ENCODE measurements around the gene DCT.

The DCT gene

DNA sequence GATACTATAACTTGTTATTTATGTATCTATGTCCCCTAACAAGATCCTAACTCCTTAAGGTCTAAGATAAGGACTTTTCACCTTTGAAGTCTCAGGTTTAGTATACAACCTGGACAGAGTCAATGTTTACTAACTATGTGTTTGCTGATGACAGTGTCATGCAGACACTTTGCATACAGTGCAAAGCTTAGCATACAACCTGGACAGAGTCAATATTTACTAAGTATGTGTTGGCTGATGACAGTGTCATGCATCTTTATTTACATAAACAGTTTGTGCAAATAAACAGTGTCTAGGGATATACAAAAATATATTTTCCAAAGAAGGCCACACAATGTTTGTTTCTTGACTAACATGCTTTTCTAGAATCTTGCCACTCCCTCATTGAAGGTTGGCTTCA is 34.7 kb downstream of the DCT start:
- DNase-seq = no peak

GRCh38 chr13:94435604-94436226 is 43.8 kb downstream of the DCT start:
- DNase-seq = peak; percentile 81

GRCh38 chr13:94433055-94433961 is 46.2 kb downstream of the DCT start:
- DNase-seq = peak; percentile 82

- DNase-seq = no peak
These were observed 47.5 kb downstream of the DCT start for GRCh38 chr13:94431987-94432386.

GRCh38 chr13:94431574-94431973 is 47.9 kb downstream of the DCT start:
- DNase-seq = no peak

GRCh38 chr13:94427313-94427953 is 52.0 kb downstream of the DCT start:
- DNase-seq = no peak

GRCh38 chr13:94419925-94420305 is 59.6 kb downstream of the DCT start:
- no peak for DNase-seq

GRCh38 chr13:94419304-94419924 is 60.1 kb downstream of the DCT start:
- no peak for DNase-seq

DNA sequence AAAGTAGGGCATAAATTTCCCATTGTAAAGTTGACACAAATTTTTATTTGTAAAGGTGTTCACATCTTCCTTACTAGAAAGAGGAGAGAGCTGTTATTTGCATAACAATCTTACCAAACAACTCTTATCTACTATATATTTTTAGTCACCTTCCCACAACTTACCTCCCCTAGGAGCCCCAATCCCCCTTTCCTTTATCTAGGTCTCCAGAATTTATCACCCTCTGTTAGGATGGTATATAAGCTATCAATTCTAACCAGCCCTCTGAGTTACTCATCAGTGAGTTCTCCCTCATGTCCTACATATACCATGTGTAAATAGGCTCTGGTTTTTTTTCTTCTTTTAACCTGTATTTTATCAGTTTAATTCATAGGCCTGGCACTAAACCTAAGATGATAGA is 62.2 kb downstream of the DCT start:
- no peak for DNase-seq

DNA sequence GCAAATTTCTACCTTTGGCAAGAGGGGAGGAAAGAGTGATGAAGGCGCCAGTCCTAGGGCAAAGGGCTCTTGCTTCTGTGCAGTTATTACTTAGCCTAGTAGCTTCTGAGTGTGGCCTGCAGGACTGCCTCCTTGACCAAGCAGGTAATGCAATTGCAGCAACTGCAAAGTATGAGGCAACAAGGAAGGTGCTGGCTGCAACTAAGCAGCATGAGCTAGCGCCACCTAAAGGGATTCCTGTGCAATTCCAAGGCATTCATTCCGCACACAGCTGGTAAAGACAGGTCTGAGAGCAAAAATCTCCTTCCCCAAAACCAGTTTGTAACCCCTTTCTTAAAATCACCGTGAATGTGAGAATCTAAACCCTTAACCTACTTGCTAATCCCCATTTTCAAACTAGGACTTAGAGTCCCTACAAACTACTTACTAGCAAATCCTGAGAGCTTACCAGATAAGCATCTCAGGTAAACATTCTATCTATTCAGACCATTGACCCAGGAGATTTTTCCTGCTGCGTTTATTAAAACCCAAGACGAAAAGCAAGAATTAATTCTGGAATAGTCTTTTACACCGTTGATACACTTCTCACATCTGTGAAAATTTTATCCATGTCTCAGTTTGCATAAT is 62.9 kb downstream of the DCT start:
- peak; percentile 56 for DNase-seq

- DNase-seq = peak; percentile 39
These were observed 63.8 kb downstream of the DCT start for GRCh38 chr13:94415500-94416237.

DNA sequence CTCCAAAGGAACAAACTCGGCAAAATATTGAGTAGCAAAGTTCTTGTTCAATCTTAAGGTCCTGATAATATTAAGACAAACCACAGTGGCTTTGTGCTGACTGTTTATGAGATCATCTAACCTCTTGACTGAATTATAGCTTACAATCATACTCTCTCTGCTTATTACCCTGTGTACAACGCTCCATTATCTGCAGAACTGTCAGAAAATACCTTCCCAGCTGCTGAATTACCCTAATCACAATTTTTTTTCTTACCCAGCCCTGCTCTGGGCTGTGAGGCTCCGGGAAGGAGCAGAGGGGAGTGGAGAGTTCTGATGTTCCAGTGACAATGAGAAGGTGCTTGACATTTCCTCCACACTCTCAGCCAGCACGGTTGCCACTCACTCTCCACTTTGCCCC is 64.8 kb downstream of the DCT start:
- no peak for DNase-seq

GRCh38 chr13:94414141-94414540 is 65.3 kb downstream of the DCT start:
- no peak for DNase-seq

- no peak for DNase-seq
These were observed 65.9 kb downstream of the DCT start for GRCh38 chr13:94413598-94413944.

DNA sequence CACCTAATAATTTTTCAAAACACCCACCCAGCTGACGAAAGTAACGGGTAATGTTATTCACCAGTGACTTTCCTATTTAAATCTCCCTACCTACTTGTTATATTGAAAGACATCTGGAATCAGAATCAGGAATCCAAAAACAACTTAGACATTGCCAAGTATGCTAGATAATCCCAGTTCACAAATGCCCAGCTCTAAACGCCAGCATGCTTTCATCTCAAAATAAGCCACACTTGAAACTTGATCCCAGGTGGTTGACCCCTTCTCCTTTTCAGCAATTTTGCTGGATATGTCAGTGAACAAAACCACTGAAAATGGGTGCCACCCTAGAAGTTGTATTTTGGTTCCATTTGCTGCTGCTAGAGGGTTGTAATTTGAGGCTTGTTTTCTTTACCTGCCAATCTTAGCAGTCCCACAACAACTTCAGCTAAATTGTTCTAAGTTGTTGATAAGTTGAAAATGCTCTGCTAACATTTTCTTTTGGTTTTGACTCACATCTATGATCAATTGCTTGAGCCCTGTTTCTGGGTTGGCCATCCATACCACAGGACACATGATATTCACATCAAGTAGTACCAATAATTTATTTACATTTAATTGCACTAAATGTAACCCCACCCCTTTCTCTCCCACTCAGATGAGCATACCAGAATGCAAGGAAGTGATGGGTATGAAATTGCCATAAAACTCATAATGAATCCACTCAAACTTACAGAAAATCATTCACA is 66.4 kb downstream of the DCT start:
- DNase-seq = no peak

- DNase-seq = no peak
These were observed 67.7 kb downstream of the DCT start for GRCh38 chr13:94411747-94412146.

- no peak for DNase-seq
These were observed 71.0 kb downstream of the DCT start for GRCh38 chr13:94408314-94409036.

DNA sequence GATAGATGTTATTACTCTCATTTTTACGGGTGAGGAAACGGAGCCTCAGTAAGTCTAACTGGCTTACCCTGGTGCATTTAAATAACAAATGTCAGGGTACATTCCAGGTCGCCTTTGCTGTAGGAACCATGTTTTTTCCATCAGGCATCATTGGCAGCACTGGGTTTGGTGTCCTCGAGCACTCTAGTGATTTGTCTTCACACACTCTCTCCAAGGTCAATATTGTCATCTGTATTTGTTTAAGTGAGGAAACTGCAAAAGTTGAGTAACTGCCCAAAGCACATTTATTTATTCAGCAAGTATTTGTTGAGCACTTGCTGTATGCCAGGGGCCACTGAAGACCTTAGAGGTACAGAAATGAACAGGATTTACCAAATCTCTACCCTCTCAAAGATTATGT is 78.6 kb downstream of the DCT start:
- no peak for DNase-seq

DNA sequence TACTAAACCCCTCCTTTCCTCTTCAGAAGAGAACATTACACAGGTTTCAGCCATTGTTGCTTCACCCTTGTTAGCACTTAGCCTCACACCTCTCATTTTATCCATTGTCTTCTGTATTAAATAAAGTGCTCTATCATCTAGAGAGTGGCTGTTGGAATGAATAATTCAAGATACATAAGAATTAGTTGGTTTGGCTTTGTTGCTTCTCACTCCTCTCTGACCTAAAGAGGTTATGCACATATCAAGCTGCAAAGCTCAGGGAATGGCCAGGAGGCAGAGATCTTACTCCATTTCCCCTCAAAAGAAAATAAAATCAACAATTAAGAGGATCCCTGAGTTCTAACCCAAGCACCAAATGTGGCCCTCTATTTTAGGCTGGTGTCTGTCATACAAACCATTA is 79.7 kb downstream of the DCT start:
- DNase-seq = no peak

- no peak for DNase-seq
These were observed 83.6 kb downstream of the DCT start for GRCh38 chr13:94395860-94396259.

DNA sequence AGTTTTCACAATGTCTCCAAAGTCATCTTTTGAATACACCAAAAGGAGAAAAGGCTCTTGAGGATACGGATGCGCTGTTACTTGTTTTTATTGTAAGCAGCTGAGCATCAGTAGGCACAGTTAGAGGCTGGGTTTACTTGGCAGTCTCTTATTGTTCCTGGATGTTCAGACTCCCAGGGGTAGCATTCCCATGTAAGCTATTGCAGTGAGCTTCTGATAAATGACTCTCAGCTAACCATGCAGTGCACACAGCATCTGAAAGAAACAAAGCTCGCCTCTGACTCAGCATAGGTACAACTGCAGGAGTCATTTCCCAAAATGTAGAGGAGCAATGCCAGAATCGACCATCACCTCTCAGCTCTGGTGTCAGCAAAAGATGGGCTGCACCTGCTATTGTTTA is 84.8 kb downstream of the DCT start:
- DNase-seq = peak; percentile 24
